HPDE6-E6E7 (cell line): ENCODE results near the gene TBK1.

Source experiments
- DNase-seq: peaks from one replicate; pipeline ENCODE4 v3.0.0; 2011; ENCODE audit warnings: missing footprints; ENCODE audit errors: extremely low spot score

TBK1 gene

GRCh38 chr12:64452559-64453329, 824 bp downstream of the TBK1 start:
- DNase-seq: peak; percentile 79

GRCh38 chr12:64455506-64455905, 3.6 kb downstream of the TBK1 start:
- DNase-seq: no peak

GRCh38 chr12:64456119-64456518, 4.2 kb downstream of the TBK1 start:
- DNase-seq: no peak

- no peak for DNase-seq
Measured at GRCh38 chr12:64457032-64457431, 5.1 kb downstream of the TBK1 start.

GRCh38 chr12:64457466-64457865, 5.5 kb downstream of the TBK1 start:
- no peak for DNase-seq

- DNase-seq: no peak
Measured at GRCh38 chr12:64457923-64458322, 6.0 kb downstream of the TBK1 start.

GRCh38 chr12:64459394-64459891, 7.5 kb downstream of the TBK1 start:
- DNase-seq: no peak

- DNase-seq: peak; percentile 15
Measured at GRCh38 chr12:64461634-64462414, 9.9 kb downstream of the TBK1 start.

- DNase-seq: no peak
Measured at GRCh38 chr12:64466178-64466577, 14.3 kb downstream of the TBK1 start.

- no peak for DNase-seq
Measured at GRCh38 chr12:64468966-64469365, 17.0 kb downstream of the TBK1 start.

GRCh38 chr12:64469455-64470142, 17.7 kb downstream of the TBK1 start:
- DNase-seq: no peak

- no peak for DNase-seq
Measured at GRCh38 chr12:64470495-64470894, 18.6 kb downstream of the TBK1 start.

GRCh38 chr12:64473176-64473575, 21.3 kb downstream of the TBK1 start:
- DNase-seq: no peak

GRCh38 chr12:64475518-64475917, 23.6 kb downstream of the TBK1 start:
- no peak for DNase-seq

GRCh38 chr12:64476844-64477243, 24.9 kb downstream of the TBK1 start:
- DNase-seq: no peak

- DNase-seq: no peak
Measured at GRCh38 chr12:64478661-64479060, 26.7 kb downstream of the TBK1 start.

- DNase-seq: no peak
Measured at GRCh38 chr12:64480148-64480547, 28.2 kb downstream of the TBK1 start.

- DNase-seq: no peak
Measured at GRCh38 chr12:64486657-64487056, 34.7 kb downstream of the TBK1 start.

GRCh38 chr12:64491718-64492117, 39.8 kb downstream of the TBK1 start:
- no peak for DNase-seq

- DNase-seq: no peak
Measured at GRCh38 chr12:64493513-64493912, 41.6 kb downstream of the TBK1 start.

- no peak for DNase-seq
Measured at GRCh38 chr12:64494998-64495729, 43.2 kb downstream of the TBK1 start.
